ENCODE measurements around the gene ZNF362. TPM values are rescaled to one million over a fixed set of nuclear protein-coding genes. Genes with fewer than 3 reads are reported as not detected.

Gene ZNF362
- total and polyA plus RNA-seq, 10 of the 15 experiments (the other 5 are each of a cell fraction or from before 2014, with no cell fraction given), result 0.74 to 22.8 (median 7.4) TPM

GRCh38 chr1:33277488-33278084 lies 21.3 kb downstream of the ZNF362 start:
- Histone ChIP-seq H3K4me2 (ENCODE audit: control insufficient read depth, insufficient read depth) (no peak overlapping the region), H3K27ac (ENCODE audit: control insufficient read depth, insufficient read depth) (no peak overlapping the region), H3K9me3 (replicated peaks; ENCODE audit: control insufficient read depth, insufficient read depth, low read length) (no peaks in the 10 kb centered on the region), H3K79me2 (ENCODE audit: control insufficient read depth, insufficient read depth, low read length) (no peaks in the 10 kb centered on the region), H3K4me1 (ENCODE audit: control insufficient read depth, insufficient read depth, low read length) (peaks cover 6% of the 10 kb centered on the region), H3K9ac (ENCODE audit: control insufficient read depth, insufficient read depth, low read length) (no peak overlapping the region), H2AFZ (ENCODE audit: control insufficient read depth, low read depth, low read length) (no peak overlapping the region), H4K20me1 (ENCODE audit: control insufficient read depth, insufficient read depth) (no peaks in the 10 kb centered on the region), H3K36me3 (ENCODE audit: control insufficient read depth in 2 of 2, insufficient read depth in 2 of 2, low read length in 1 of 2) (peaks cover 0 to 5% of the 10 kb centered on the region in 2 experiments; a peak in 3 of 4 replicates), H3K4me3 (no peak overlapping the region), H3K27me3 (replicated peaks in 1 of 2; ENCODE audit: control insufficient read depth in 2 of 2, insufficient read depth in 2 of 2, low read length in 1 of 2) (no peaks in the 10 kb centered on the region)
- FAIRE-seq, result no peak
- TF ChIP-seq PAX8 (IDR thresholded peaks at IDR 0.05), result no peak
- no peak for TF ChIP-seq POLR2A (IDR thresholded peaks at IDR 0.05; ENCODE audit: low read depth, low read length)
- no peak for TF ChIP-seq ELK1 (IDR thresholded peaks at IDR 0.05; ENCODE audit: low read depth, low read length)
- no peak for TF ChIP-seq NRF1 (conservative IDR thresholded peaks at IDR 0.05; ENCODE audit: low read depth, low read length)
- no peak for TF ChIP-seq MYB (IDR thresholded peaks at IDR 0.05; ENCODE audit: borderline replicate concordance, low read depth, low read length)
- no peak for TF ChIP-seq RCOR1 (conservative IDR thresholded peaks at IDR 0.05; ENCODE audit: low read depth, low read length)
- ChIA-PET POLR2A (no interaction called here), RAD21 (ENCODE audit: unreplicated experiment) (no interaction called here), CTCF (interaction anchor here (0.6 to 1.3 kb wide), 4 partner anchors 18 to 194 kb away, joined by 3 to 6 read pairs (median 4); no protein-coding TSS in a partner anchor), SMC1A (ENCODE audit: uncharacterized antibody, unreplicated experiment) (interaction anchor here (0.5 kb wide), 1 partner anchor 184 kb away, joined by 3 read pairs; no protein-coding TSS in a partner anchor)
- DNase-seq (ENCODE audit: low read depth, low spot score), result no peak
- in situ Hi-C loops (cut with MboI) (no loop called here), intact Hi-C loops (cut with micrococcal nuclease; ENCODE audit: unreplicated experiment) (no loop called here)
- no peak for ATAC-seq
- no TSS peak for BruUV-seq (replicated peaks)
- 65% methylated on average over 11 of the region's 11 CpGs for WGBS (ENCODE audit: insufficient coverage, insufficient replicate concordance, low lambda C conversion rate, missing lambda C conversion rate)

- in situ Hi-C loops (cut with MboI), result no loop called here
- no peak for ATAC-seq
- Histone ChIP-seq H3K4me1 (ENCODE audit: control insufficient read depth, insufficient read depth, low read length) (no peaks in the 10 kb centered on the region), H2AFZ (ENCODE audit: control insufficient read depth, low read depth, low read length) (no peak overlapping the region), H3K9me3 (replicated peaks; ENCODE audit: control insufficient read depth, insufficient read depth, low read length) (no peaks in the 10 kb centered on the region), H3K27ac (ENCODE audit: control insufficient read depth, insufficient read depth) (no peak overlapping the region), H3K4me2 (ENCODE audit: control insufficient read depth, insufficient read depth) (no peak overlapping the region), H4K20me1 (ENCODE audit: control insufficient read depth, insufficient read depth) (no peaks in the 10 kb centered on the region), H3K9ac (ENCODE audit: control insufficient read depth, insufficient read depth, low read length) (no peak overlapping the region), H3K36me3 (ENCODE audit: control insufficient read depth in 2 of 2, insufficient read depth in 2 of 2, low read length in 1 of 2) (peaks cover 0 to 5% of the 10 kb centered on the region in 2 experiments; a peak in 3 of 4 replicates), H3K27me3 (replicated peaks in 1 of 2; ENCODE audit: control insufficient read depth in 2 of 2, insufficient read depth in 2 of 2, low read length in 1 of 2) (no peaks in the 10 kb centered on the region), H3K79me2 (ENCODE audit: control insufficient read depth, insufficient read depth, low read length) (no peaks in the 10 kb centered on the region), H3K4me3 (no peak overlapping the region)
- POLR2A ChIA-PET, result no interaction called here
- FAIRE-seq, result no peak
- intact Hi-C loops (cut with micrococcal nuclease; ENCODE audit: unreplicated experiment), result no loop called here
- RAD21 ChIA-PET (ENCODE audit: unreplicated experiment), result no interaction called here
- SMC1A ChIA-PET (ENCODE audit: uncharacterized antibody, unreplicated experiment), result no interaction called here
- BruUV-seq (replicated peaks), result no TSS peak
- CTCF ChIA-PET, result no interaction called here
- no peak for DNase-seq (ENCODE audit: low read depth, low spot score)
- 89% methylated on average over 16 of the region's 29 CpGs for WGBS (ENCODE audit: insufficient coverage, insufficient replicate concordance, low lambda C conversion rate, missing lambda C conversion rate)
- TF ChIP-seq STAT1 (conservative IDR thresholded peaks at IDR 0.05) (no peak), ZZZ3 (IDR thresholded peaks at IDR 0.05; ENCODE audit: control insufficient read depth, insufficient read length, low read depth) (no peak), HDGF (IDR thresholded peaks at IDR 0.05) (no peak), KLF5 (IDR thresholded peaks at IDR 0.05; ENCODE audit: partially characterized antibody) (no peak), ZNF622 (IDR thresholded peaks at IDR 0.05) (no peak), CREM (IDR thresholded peaks at IDR 0.05; ENCODE audit: low read depth) (no peak), SP1 (IDR thresholded peaks at IDR 0.05; ENCODE audit: low read depth, low read length) (no peak), E2F4 (IDR thresholded peaks at IDR 0.05; ENCODE audit: low read depth, low read length) (no peak)
Observed at GRCh38 chr1:33280091-33280661, 23.9 kb downstream of the ZNF362 start.

Data from GM12878 (cell line).